Mucosa of descending colon (tissue), 3 donors: ENCODE results near the gene DOK6. TPM values are rescaled to one million over a fixed set of nuclear protein-coding genes. Genes with fewer than 3 reads are reported as not detected.

Experiments
- ATAC-seq: fragments of 200-7000 bp; cut with Tn5 transposase; one replicate; pipeline ENCODE4 v1.9.1; 2020; ENCODE audit warnings: mild to moderate bottlenecking, moderate library complexity
- DNase-seq, 3 donors: peaks; one replicate each; pipeline ENCODE4 v3.0.0-alpha.2; 2020
- H3K36me3 ChIP-seq: fragments of 200-600 bp; one replicate; pipeline ENCODE4 v1.8.0; 2021; ENCODE audit warnings: low read depth, mild to moderate bottlenecking
- H3K4me1 ChIP-seq: fragments of 200-600 bp; one replicate; pipeline ENCODE4 v1.8.0; 2021; ENCODE audit warnings: low read depth, mild to moderate bottlenecking
- H3K4me3 ChIP-seq: fragments of 200-600 bp; one replicate; pipeline ENCODE4 v1.8.0; 2021; ENCODE audit warnings: mild to moderate bottlenecking
- H3K9me3 ChIP-seq: fragments of 200-600 bp; one replicate; pipeline ENCODE4 v1.8.0; 2021; ENCODE audit warnings: mild to moderate bottlenecking
- intact Hi-C, 2 donors: fragments of 100-400 bp; cut with DNase I in 1 of 2; cut with micrococcal nuclease in 1 of 2; formaldehyde crosslinking; loops; one replicate each; pipeline versions ENCODE4 v1.11.0 to v1.11.1; 2022; cut with DNase I, micrococcal nuclease
- total RNA-seq, 3 donors: library from RNA; stranded (reverse); fragmentation: NEBNext Ultra II Directional in 2 of 3; extraction: Animal tissue kit (Norgen Biotek cat#: 25700) in 2 of 3; gene quantifications; one replicate each; pipeline versions ENCODE4 v1.2.1 to v1.2.4, GENCODE V29; 2021 to 2023
- TF ChIP-seq, protein P1 (sequence below): fragments of 200-600 bp; IDR thresholded peaks from one replicate; pipeline ENCODE4 v1.8.0; 2022; ENCODE audit warnings: antibody characterized with exemption, mild to moderate bottlenecking
- donor health status: DM: no; HTN: no; CAD: no; lungs with moderate emphysema.
- donor health status: DM: no; HTN: no; CAD: no.
- donor health status: DM: no; HTN: yes; CAD: no.

The DOK6 gene
- total RNA-seq, 3 donors from 2014 or later, result 0.12 to 2.2 (median 0.72) TPM

DNA sequence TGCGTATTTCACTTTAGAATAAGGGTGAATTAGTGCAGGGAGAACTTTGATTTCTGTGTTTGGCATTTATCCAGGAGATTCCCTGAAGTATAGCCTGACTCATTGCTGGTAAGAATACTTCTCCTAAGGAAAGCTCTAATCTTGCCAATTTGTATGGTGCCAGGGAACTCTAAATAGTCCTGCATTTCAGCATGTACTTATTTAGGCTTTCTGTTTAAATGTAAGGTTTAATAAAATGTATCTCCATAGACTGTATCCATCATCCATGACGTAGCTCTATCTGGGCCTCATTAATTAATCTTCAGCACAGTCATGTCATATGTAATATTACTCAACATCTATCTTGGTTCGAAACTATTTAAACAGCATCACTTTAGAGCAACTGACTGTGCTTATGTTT, 127.7 kb downstream of the DOK6 start:
- Histone ChIP-seq H3K4me1 (no peaks in the 10 kb centered on the region), H3K9me3 (no peaks in the 10 kb centered on the region), H3K36me3 (no peaks in the 10 kb centered on the region), H3K4me3 (no peak overlapping the region)
- intact Hi-C loops, result no loop called here
- no peak for DNase-seq
- TF ChIP-seq, protein P1, sequence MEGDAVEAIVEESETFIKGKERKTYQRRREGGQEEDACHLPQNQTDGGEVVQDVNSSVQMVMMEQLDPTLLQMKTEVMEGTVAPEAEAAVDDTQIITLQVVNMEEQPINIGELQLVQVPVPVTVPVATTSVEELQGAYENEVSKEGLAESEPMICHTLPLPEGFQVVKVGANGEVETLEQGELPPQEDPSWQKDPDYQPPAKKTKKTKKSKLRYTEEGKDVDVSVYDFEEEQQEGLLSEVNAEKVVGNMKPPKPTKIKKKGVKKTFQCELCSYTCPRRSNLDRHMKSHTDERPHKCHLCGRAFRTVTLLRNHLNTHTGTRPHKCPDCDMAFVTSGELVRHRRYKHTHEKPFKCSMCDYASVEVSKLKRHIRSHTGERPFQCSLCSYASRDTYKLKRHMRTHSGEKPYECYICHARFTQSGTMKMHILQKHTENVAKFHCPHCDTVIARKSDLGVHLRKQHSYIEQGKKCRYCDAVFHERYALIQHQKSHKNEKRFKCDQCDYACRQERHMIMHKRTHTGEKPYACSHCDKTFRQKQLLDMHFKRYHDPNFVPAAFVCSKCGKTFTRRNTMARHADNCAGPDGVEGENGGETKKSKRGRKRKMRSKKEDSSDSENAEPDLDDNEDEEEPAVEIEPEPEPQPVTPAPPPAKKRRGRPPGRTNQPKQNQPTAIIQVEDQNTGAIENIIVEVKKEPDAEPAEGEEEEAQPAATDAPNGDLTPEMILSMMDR, result no peak
- ATAC-seq, result no peak

DNA sequence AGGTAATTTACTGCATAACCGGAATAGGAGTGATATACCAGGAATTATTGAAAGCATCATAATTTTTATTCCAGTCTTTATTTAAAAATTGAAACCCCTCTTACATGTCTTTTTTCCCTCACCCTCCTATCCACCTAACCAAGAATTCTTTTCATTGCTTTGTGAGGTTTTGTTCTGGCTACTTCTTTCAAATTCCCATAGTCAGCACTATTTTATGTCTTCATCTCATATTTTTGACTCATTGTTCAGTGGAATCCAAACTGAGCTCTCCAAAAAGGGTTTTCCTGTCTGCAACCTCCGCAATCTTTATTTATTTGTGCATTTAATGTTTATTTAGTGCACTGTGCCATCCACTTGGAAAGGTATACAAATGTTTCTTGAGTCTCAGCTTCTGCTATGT, 128.5 kb downstream of the DOK6 start:
- intact Hi-C loops, result no loop called here
- Histone ChIP-seq H3K4me1 (no peaks in the 10 kb centered on the region), H3K36me3 (no peaks in the 10 kb centered on the region), H3K4me3 (no peak overlapping the region), H3K9me3 (no peaks in the 10 kb centered on the region)
- DNase-seq (no peak), ATAC-seq (no peak)
- TF ChIP-seq, protein P1, result no peak

DNA sequence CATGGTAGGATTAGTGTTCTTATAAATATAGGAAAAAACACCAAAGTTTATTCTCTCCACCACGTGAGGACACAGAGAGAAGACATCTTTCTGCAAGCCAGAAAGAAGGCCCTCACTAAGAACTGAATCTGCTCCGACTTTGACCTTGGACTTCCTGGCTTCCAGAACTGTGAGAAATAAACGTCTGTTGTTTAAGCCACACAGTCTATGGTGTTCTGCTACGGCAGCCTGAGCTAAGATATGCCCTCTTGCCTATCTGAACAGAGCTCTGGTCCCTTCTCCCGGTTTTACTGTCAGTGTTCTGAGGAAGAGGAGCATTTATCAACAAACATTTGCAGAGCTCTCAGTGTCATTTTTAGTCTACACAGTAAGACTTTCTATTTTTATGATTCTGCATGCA, 131.3 kb downstream of the DOK6 start:
- no peaks in the 10 kb centered on the region for H3K4me1 ChIP-seq
- H3K9me3 ChIP-seq, result no peaks in the 10 kb centered on the region
- no peak for DNase-seq
- no peak overlapping the region for H3K4me3 ChIP-seq
- TF ChIP-seq, protein P1, result no peak
- ATAC-seq, result no peak
- H3K36me3 ChIP-seq, result no peaks in the 10 kb centered on the region
- intact Hi-C loops, result no loop called here

DNA sequence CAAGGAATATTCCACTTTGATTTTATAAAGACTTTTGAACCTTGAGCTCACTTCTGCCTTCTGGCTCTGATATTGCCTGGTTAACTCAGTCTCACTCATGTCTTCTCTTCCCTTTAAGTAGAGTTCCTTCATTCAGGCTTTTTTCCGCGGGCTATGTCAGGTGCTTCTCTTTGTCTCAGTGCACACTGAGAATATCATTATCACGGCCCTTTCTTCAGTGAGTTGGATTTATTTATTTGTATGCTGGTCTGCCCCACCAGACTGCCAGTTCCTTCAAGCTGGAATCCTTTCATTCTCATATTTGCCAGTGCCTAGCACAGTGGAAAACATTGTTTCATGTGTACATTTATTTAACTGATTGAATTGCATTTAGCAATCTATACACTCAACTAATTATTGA, 136.5 kb downstream of the DOK6 start:
- intact Hi-C loops, result no loop called here
- ATAC-seq, result no peak
- Histone ChIP-seq H3K9me3 (no peaks in the 10 kb centered on the region), H3K4me3 (no peak overlapping the region), H3K4me1 (no peaks in the 10 kb centered on the region), H3K36me3 (no peaks in the 10 kb centered on the region)
- TF ChIP-seq, protein P1, result no peak
- DNase-seq, result no peak

DNA sequence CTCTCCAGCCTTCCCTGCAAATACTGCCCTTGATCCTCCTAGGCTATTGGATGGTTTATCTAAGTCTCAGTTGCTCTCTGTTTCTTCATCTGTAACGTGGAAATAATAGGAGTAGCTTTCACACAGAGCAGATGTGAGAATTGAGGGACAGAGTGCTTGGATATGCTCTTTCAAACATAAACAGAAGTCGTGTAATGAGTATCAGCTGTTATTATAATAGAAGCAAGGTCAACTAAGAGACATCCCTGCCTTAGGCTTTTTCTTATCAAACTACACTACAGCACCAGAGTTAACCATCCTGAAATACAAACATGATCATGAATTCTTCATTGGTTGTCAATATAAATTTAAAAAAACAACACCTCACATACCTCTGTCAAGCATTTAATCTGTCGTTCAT, 138.2 kb downstream of the DOK6 start:
- no peaks in the 10 kb centered on the region for H3K36me3 ChIP-seq
- H3K9me3 ChIP-seq, result no peaks in the 10 kb centered on the region
- DNase-seq, result no peak
- no peak for ATAC-seq
- TF ChIP-seq, protein P1, result no peak
- intact Hi-C loops, result no loop called here
- H3K4me3 ChIP-seq, result no peak overlapping the region
- no peaks in the 10 kb centered on the region for H3K4me1 ChIP-seq

DNA sequence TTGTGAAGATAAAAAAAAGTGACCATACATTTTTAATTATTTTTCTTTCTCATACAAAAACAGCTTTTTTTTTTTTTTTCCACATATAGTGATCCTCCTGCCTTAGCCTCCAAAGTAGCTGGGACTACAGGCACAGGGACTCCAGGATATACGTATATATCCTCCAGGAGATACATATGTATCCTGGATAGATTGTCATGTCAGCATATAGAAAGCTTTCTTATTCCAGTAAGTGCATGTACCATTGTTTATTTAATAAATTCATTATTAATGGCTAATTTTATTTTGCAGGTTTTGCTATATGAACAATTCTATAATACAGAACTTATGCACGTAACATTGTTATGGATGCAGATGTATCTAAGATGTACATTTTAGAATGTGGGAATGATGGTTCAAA, 138.7 kb downstream of the DOK6 start:
- no peaks in the 10 kb centered on the region for H3K36me3 ChIP-seq
- no peaks in the 10 kb centered on the region for H3K9me3 ChIP-seq
- no peak overlapping the region for H3K4me3 ChIP-seq
- intact Hi-C loops, result no loop called here
- H3K4me1 ChIP-seq, result no peaks in the 10 kb centered on the region
- no peak for ATAC-seq
- TF ChIP-seq, protein P1, result no peak
- no peak for DNase-seq
